ENCODE results near the gene CTSC.

GRCh38 chr11:88329563-88330250 is 7.8 kb downstream of the CTSC start:
- TF ChIP-seq POLR2A (IDR thresholded peaks at IDR 0.05) = no peak
- no peak for TF ChIP-seq CTCF (IDR thresholded peaks at IDR 0.05)
- no peak for TF ChIP-seq EP300 (IDR thresholded peaks at IDR 0.05)

Measured in ovary (tissue), 3 donors.